CD14-positive monocyte (primary cell): ENCODE data around the gene NDUFS6. TPM values are rescaled to one million over a fixed set of nuclear protein-coding genes. Genes with fewer than 3 reads are reported as not detected.
"Not testable (repeated sequence)": the region's sequence is repeated elsewhere in the genome, so short reads cannot be mapped to it uniquely, and the experiment has no call there.

Experiments
- DNase-seq, 3 donors: peaks; one replicate each; pipeline ENCODE4 v3.0.0-alpha.2; 2011 to 2022
- H2AFZ ChIP-seq: 2 replicates; pipeline ENCODE4 v1.6.0; 2012; ENCODE audit warnings: mild to moderate bottlenecking, low read depth, low read length, inconsistent platforms; ENCODE audit not compliant: insufficient read depth, poor library complexity, severe bottlenecking
- H3K27ac ChIP-seq, 2 donors: 1 replicate in 1 of 2; 2 replicates in 1 of 2; pipeline ENCODE4 v1.5.1; 2012 to 2013; ENCODE audit warnings: low read length in 2 of 2, control low read depth in 1 of 2, inconsistent platforms in 1 of 2, low read depth in 1 of 2, mild to moderate bottlenecking in 1 of 2
- H3K27me3 ChIP-seq, 2 donors: one replicate each; pipeline versions ENCODE4 v1.6.0 to v1.6.1; 2011 to 2013; ENCODE audit warnings: low read length in 2 of 2; ENCODE audit not compliant: control insufficient read depth in 2 of 2, insufficient read depth in 2 of 2
- H3K36me3 ChIP-seq, 2 donors: replicated peaks in 1 of 2; 1 replicate in 1 of 2; 2 replicates in 1 of 2; pipeline versions ENCODE4 v1.5.1 to v1.6.1; 2012 to 2013; ENCODE audit warnings: low read length in 2 of 2, control low read depth in 1 of 2, inconsistent platforms in 1 of 2, mild to moderate bottlenecking in 1 of 2; ENCODE audit not compliant: insufficient read depth in 2 of 2, control insufficient read depth in 1 of 2
- H3K4me1 ChIP-seq, 2 donors: 1 replicate in 1 of 2; 2 replicates in 1 of 2; pipeline versions ENCODE4 v1.5.1 to v1.6.1; 2012 to 2013; ENCODE audit warnings: low read length in 2 of 2, control low read depth in 1 of 2, inconsistent platforms in 1 of 2, mild to moderate bottlenecking in 1 of 2, moderate library complexity in 1 of 2; ENCODE audit not compliant: insufficient read depth in 2 of 2, control insufficient read depth in 1 of 2
- H3K4me2 ChIP-seq: replicated peaks from 2 replicates; pipeline ENCODE3; 2012; ENCODE audit warnings: low read length, moderate library complexity, mild to moderate bottlenecking; ENCODE audit not compliant: poor library complexity, severe bottlenecking; ENCODE audit errors: extremely low read depth
- H3K4me3 ChIP-seq, 3 experiments: fragments of 200-600 bp in 1 of 3; sonication (generic) in 1 of 3; replicated peaks in 1 of 3; 1 replicate in 2 of 3; 2 replicates in 1 of 3; pipeline ENCODE4 v1.5.1; 2011 to 2013; ENCODE audit warnings: low read length in 3 of 3, mild to moderate bottlenecking in 3 of 3, control low read depth in 2 of 3, low read depth in 2 of 3, inconsistent platforms in 1 of 3, moderate library complexity in 1 of 3
- H3K79me2 ChIP-seq: 2 replicates; pipeline ENCODE4 v1.6.0; 2012; ENCODE audit warnings: mild to moderate bottlenecking, control low read depth, inconsistent platforms, low read length, moderate library complexity; ENCODE audit not compliant: insufficient read depth
- H3K9ac ChIP-seq: 2 replicates; pipeline ENCODE4 v1.6.0; 2017; ENCODE audit warnings: low read length, mild to moderate bottlenecking; ENCODE audit not compliant: insufficient read depth, poor library complexity, severe bottlenecking
- H3K9me3 ChIP-seq, 2 donors: replicated peaks in 1 of 2; 1 replicate in 1 of 2; 2 replicates in 1 of 2; pipeline versions ENCODE4 v1.5.1 to v1.6.1; 2012 to 2013; ENCODE audit warnings: low read length in 2 of 2, control low read depth in 1 of 2; ENCODE audit not compliant: control insufficient read depth in 1 of 2, insufficient read depth in 1 of 2
- H4K20me1 ChIP-seq: 2 replicates; pipeline ENCODE4 v1.6.0; 2012; ENCODE audit warnings: mild to moderate bottlenecking, low read length, control low read depth, moderate library complexity; ENCODE audit not compliant: insufficient read depth
- H3K27ac Mint-ChIP-seq, 7 donors: one replicate each; pipeline ENCODE4 v1.8.0; 2020; ENCODE audit warnings: mild to moderate bottlenecking in 7 of 7, mixed read lengths in 7 of 7, moderate library complexity in 6 of 7, inconsistent platforms in 2 of 7
- H3K27me3 Mint-ChIP-seq, 3 donors: one replicate each; pipeline ENCODE4 v1.8.0; 2021 to 2022; ENCODE audit warnings: low read depth in 3 of 3, mild to moderate bottlenecking in 3 of 3, mixed read lengths in 3 of 3, moderate library complexity in 3 of 3, inconsistent platforms in 1 of 3
- H3K36me3 Mint-ChIP-seq, 2 donors: one replicate each; pipeline ENCODE4 v1.8.0; 2020; ENCODE audit warnings: mixed read lengths in 2 of 2, inconsistent platforms in 1 of 2, mild to moderate bottlenecking in 1 of 2
- H3K4me1 Mint-ChIP-seq: one replicate; pipeline ENCODE4 v1.8.0; 2020; ENCODE audit warnings: mild to moderate bottlenecking, mixed read lengths
- H3K4me3 Mint-ChIP-seq, 2 donors: one replicate each; pipeline ENCODE4 v1.8.0; 2020; ENCODE audit warnings: mild to moderate bottlenecking in 2 of 2, mixed read lengths in 2 of 2, moderate library complexity in 1 of 2
- H3K9me3 Mint-ChIP-seq, 7 donors: one replicate each; pipeline ENCODE4 v1.8.0; 2020 to 2022; ENCODE audit warnings: mixed read lengths in 7 of 7, mild to moderate bottlenecking in 6 of 7, moderate library complexity in 6 of 7, inconsistent platforms in 2 of 7
- CTCF ChIP-seq: fragments of 200-600 bp; IDR thresholded peaks from one replicate; pipeline ENCODE4 v1.8.0; 2022; ENCODE audit warnings: antibody characterized with exemption, mild to moderate bottlenecking
- WGBS: methylation state at CpG from one replicate; pipeline ENCODE4 v1.1.5; 2013; ENCODE audit warnings: missing lambda C conversion rate; ENCODE audit not compliant: insufficient coverage; 5-methylcytosine and 5-hydroxymethylcytosine counted together
- intact Hi-C, 2 donors: fragments of 100-400 bp; cut with micrococcal nuclease; formaldehyde crosslinking; loops; one replicate each; pipeline versions ENCODE4 v1.15.0 to v1.15.1; 2023
- polyA plus RNA-seq, 3 donors: library from polyadenylated mRNA; depleted of rRNA in 1 of 3; unstranded in 2 of 3; stranded (reverse) in 1 of 3; fragments of 300-500 nt in 2 of 3; fragments of >200 nt in 1 of 3; fragmentation: Illumina TruSeq in 2 of 3; gene quantifications; 1 replicate in 2 of 3; 2 replicates in 1 of 3; pipeline ENCODE4 v1.2.3, GENCODE V29; 2012 to 2021

NDUFS6 gene
- polyA plus RNA-seq, 3 donors = 20.5 to 62.3 (median 62.2) TPM

- intact Hi-C loops = no loop called here
- Histone ChIP-seq H3K4me2 (no peak overlapping the region), H2AFZ (no peak overlapping the region), H3K4me1 (no peaks in the 10 kb centered on the region), H3K27ac (no peak overlapping the region), H3K36me3 (no peaks in the 10 kb centered on the region), H3K79me2 (no peaks in the 10 kb centered on the region), H3K27me3 (no peaks in the 10 kb centered on the region), H4K20me1 (no peaks in the 10 kb centered on the region), H3K9ac (no peak overlapping the region), H3K4me3 (no peak overlapping the region), H3K9me3 (no peaks in the 10 kb centered on the region)
- no peak for DNase-seq
- Mint-ChIP-seq H3K36me3 (no peaks in the 10 kb centered on the region), H3K4me3 (no peak overlapping the region), H3K27ac (no peak overlapping the region), H3K4me1 (peaks cover 5% of the 10 kb centered on the region), H3K9me3 (peaks cover 0 to 2% (median 0%) of the 10 kb centered on the region in 7 donors), H3K27me3 (peaks cover 3 to 14% (median 4%) of the 10 kb centered on the region in 3 donors)
- no peak for TF ChIP-seq CTCF
- 86% methylated on average over 5 of the region's 7 CpGs for WGBS
Observed at GRCh38 chr5:1788200-1788599, 13.0 kb upstream of the NDUFS6 start.

- no peak for DNase-seq
- Histone ChIP-seq H3K36me3 (no peaks in the 10 kb centered on the region), H3K79me2 (no peaks in the 10 kb centered on the region), H4K20me1 (no peaks in the 10 kb centered on the region), H3K27me3 (no peaks in the 10 kb centered on the region), H3K9me3 (no peaks in the 10 kb centered on the region), H2AFZ (no peak overlapping the region), H3K4me3 (no peak overlapping the region), H3K27ac (no peak overlapping the region), H3K9ac (no peak overlapping the region), H3K4me2 (no peak overlapping the region), H3K4me1 (no peaks in the 10 kb centered on the region)
- Mint-ChIP-seq H3K36me3 (no peaks in the 10 kb centered on the region), H3K9me3 (peaks cover 0 to 2% (median 0%) of the 10 kb centered on the region in 7 donors), H3K4me1 (peaks cover 6% of the 10 kb centered on the region), H3K4me3 (peak overlapping the region in 1 of 2 donors; percentile 20), H3K27ac (no peak overlapping the region), H3K27me3 (peaks cover 3 to 14% (median 3%) of the 10 kb centered on the region in 3 donors)
- no peak for TF ChIP-seq CTCF
- WGBS = 97% methylated on average over 5 of the region's 15 CpGs
- intact Hi-C loops = no loop called here
Observed at GRCh38 chr5:1788828-1789227, 12.4 kb upstream of the NDUFS6 start.

GRCh38 chr5:1789438-1789833, 11.8 kb upstream of the NDUFS6 start:
- H3K27ac ChIP-seq, H3K9ac ChIP-seq, H3K9me3 ChIP-seq, H3K27ac Mint-ChIP-seq, H3K36me3 ChIP-seq, H3K4me3 ChIP-seq, H4K20me1 ChIP-seq, H3K36me3 Mint-ChIP-seq, H3K4me3 Mint-ChIP-seq, H3K27me3 ChIP-seq, H3K4me1 Mint-ChIP-seq, DNase-seq, H3K4me1 ChIP-seq, intact Hi-C loops, H2AFZ ChIP-seq, H3K79me2 ChIP-seq, H3K9me3 Mint-ChIP-seq, H3K4me2 ChIP-seq: not testable (repeated sequence)
- 100% methylated on average over 1 of the region's 3 CpGs for WGBS
- H3K27me3 Mint-ChIP-seq = peaks cover 3 to 12% (median 3%) of the 10 kb centered on the region in 3 donors
